Prostate gland (tissue), 2 donors: Measurements from ENCODE around the gene NME3. TPM values are rescaled to one million over a fixed set of nuclear protein-coding genes. Genes with fewer than 3 reads are reported as not detected.
A peak's percentile ranks its signal among the peaks of the same experiment; 100 is the strongest.

ENCODE experiments used
- DNase-seq: peaks from one replicate; pipeline ENCODE4 v3.0.0-alpha.2; 2019; ENCODE audit warnings: low spot score
- H3K27ac ChIP-seq, 2 donors: fragments of 200-600 bp; sonication (generic); 2 replicates each; pipeline ENCODE4 v1.5.1; 2017 to 2019
- H3K27me3 ChIP-seq: fragments of 200-600 bp; sonication (generic); replicated peaks from 2 replicates; pipeline ENCODE4 v1.5.1; 2019; ENCODE audit not compliant: insufficient read depth
- H3K36me3 ChIP-seq, 2 donors: fragments of 200-600 bp; sonication (generic); 1 replicate in 1 of 2; 2 replicates in 1 of 2; pipeline versions ENCODE4 v1.5.1 to v1.8.1; 2017 to 2019
- H3K4me1 ChIP-seq: fragments of 200-600 bp; sonication (generic); replicated peaks from 2 replicates; pipeline ENCODE4 v1.5.1; 2019
- H3K4me3 ChIP-seq, 2 donors: fragments of 200-600 bp; sonication (generic); 2 replicates each; pipeline ENCODE4 v1.5.1; 2017 to 2019
- H3K9me3 ChIP-seq: fragments of 200-600 bp; sonication (generic); 2 replicates; pipeline ENCODE4 v1.5.1; 2017
- POLR2A ChIP-seq: fragments of 450-650 bp; IDR thresholded peaks from one replicate; pipeline ENCODE4 v1.6.1; 2016; ENCODE audit warnings: antibody characterized with exemption, mild to moderate bottlenecking
- POLR2AphosphoS5 ChIP-seq: sonication (generic); formaldehyde crosslinking; IDR thresholded peaks from one replicate; pipeline ENCODE4 v1.6.1; 2017; ENCODE audit warnings: antibody characterized with exemption
- WGBS: methylation state at CpG from one replicate; pipeline ENCODE4 v1.1.5; 2018; 5-methylcytosine and 5-hydroxymethylcytosine counted together
- intact Hi-C: fragments of 100-400 bp; cut with DNase I; formaldehyde crosslinking; loops from one replicate; pipeline ENCODE4 v1.14.2; 2022
- total RNA-seq, 2 donors: library from RNA; depleted of rRNA; stranded (reverse); fragments of >200 nt; gene quantifications; one replicate each; pipeline ENCODE4 v1.1.0, GENCODE V29; 2016
- TF ChIP-seq, protein P1 (sequence below), 4 experiments: fragments of 200-600 bp in 2 of 4; fragments of 450-650 bp in 2 of 4; sonication (generic) in 2 of 4; IDR thresholded peaks; 1 replicate in 3 of 4; 2 replicates in 1 of 4; pipeline ENCODE4 v1.5.1; 2016 to 2019; ENCODE audit warnings: antibody characterized with exemption in 4 of 4, mild to moderate bottlenecking in 2 of 4, moderate library complexity in 2 of 4

NME3 gene
- total RNA-seq, 2 donors from 2014 or later, result 135 to 252 TPM

DNA sequence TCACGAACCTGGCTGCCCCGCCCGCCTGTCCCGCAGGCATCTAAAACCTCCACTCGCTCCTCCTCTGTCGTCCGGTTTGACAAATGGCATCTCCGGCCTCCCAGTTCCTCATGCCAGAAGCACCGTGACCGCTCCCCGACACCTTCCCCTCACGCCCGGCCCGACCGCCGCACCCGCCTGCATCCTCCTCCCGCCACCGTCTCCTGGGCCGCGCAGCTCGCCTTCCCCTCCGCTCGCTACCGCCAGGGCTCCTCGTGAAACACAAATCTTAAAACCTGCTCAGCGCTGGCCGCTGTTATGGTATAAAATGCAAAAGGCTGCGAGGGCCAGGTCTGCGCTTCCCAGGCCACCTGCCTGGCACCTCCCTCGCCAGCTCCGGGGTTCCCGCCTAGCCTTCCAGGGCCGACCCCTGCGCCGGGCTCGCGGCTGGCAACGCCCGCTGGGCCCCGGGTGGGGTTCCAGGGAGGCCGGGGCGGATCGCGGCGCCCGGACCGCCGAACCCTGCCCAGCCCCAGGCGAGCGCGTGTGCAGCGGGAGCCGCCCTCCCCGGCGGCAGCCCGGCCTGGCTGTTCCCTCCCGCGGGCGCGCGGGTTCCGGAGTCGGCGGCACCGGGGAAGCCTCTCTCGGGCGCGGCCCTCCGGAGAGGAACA is 10.5 kb upstream of the NME3 start:
- WGBS, result under 1% methylated on average over 51 of the region's 70 CpGs
- intact Hi-C loops, result no loop called here
- DNase-seq, result no peak
- TF ChIP-seq, protein P1, sequence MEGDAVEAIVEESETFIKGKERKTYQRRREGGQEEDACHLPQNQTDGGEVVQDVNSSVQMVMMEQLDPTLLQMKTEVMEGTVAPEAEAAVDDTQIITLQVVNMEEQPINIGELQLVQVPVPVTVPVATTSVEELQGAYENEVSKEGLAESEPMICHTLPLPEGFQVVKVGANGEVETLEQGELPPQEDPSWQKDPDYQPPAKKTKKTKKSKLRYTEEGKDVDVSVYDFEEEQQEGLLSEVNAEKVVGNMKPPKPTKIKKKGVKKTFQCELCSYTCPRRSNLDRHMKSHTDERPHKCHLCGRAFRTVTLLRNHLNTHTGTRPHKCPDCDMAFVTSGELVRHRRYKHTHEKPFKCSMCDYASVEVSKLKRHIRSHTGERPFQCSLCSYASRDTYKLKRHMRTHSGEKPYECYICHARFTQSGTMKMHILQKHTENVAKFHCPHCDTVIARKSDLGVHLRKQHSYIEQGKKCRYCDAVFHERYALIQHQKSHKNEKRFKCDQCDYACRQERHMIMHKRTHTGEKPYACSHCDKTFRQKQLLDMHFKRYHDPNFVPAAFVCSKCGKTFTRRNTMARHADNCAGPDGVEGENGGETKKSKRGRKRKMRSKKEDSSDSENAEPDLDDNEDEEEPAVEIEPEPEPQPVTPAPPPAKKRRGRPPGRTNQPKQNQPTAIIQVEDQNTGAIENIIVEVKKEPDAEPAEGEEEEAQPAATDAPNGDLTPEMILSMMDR (IDR thresholded peaks at IDR 0.05), result peak in 1 of 4 experiments; percentile 7
- no peak for TF ChIP-seq POLR2AphosphoS5
- TF ChIP-seq POLR2A, result no peak
- Histone ChIP-seq H3K9me3 (no peaks in the 10 kb centered on the region), H3K27ac (peak overlapping the region; percentile 72 to 83), H3K36me3 (peaks cover 10 to 14% of the 10 kb centered on the region in 2 donors), H3K4me3 (peak overlapping the region; percentile 86 to 98), H3K27me3 (no peaks in the 10 kb centered on the region), H3K4me1 (peaks cover 14% of the 10 kb centered on the region)

DNA sequence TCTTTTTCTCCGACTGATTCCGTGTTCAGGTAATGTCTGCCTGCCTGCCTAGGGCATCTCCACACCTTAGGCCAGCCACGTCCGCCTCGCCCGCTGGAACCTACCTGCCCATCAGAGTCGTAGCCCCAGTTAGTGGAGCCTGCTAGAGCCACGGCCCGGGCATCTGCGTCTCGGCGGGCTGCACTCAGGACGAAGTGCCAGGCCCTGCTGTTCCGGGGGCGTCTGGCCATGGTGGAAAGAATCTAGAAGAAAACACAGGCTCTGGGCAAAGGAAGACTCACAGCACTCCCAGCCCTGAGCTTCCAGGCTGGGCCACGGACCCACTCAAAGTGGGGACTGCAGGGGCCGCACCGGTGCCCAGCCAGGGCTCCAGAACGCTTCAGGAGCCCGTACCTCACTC is 9.9 kb upstream of the NME3 start:
- Histone ChIP-seq H3K27me3 (no peaks in the 10 kb centered on the region), H3K4me1 (peaks cover 14% of the 10 kb centered on the region), H3K36me3 (peaks cover 12 to 17% of the 10 kb centered on the region in 2 donors), H3K9me3 (no peaks in the 10 kb centered on the region), H3K27ac (peak overlapping the region; percentile 72 to 83), H3K4me3 (peak overlapping the region; percentile 86 to 98)
- DNase-seq, result no peak
- WGBS, result 57% methylated on average over 20 of the region's 20 CpGs
- TF ChIP-seq POLR2A (no peak), POLR2AphosphoS5 (no peak)
- TF ChIP-seq, protein P1 (IDR thresholded peaks at IDR 0.05), result no peak
- intact Hi-C loops, result no loop called here

DNA sequence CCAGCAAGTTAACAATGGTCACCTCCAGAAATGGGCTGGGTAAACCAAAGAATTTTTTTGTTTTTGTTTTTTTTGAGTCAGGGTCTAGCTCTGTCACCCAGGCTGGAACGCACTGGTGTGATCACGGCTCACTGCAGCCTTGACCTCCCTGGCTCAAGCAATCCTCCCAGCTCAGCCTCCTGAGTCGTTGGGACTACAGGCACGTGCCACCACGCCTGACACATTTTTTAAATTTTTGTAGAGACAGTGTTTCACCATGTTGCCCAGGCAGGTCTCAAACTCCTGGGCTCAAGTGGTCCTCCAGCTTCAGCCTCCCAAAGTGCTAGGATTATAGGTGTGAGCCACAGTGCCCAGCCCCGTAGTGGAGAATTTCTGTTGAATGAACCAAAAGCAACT is 9.3 kb upstream of the NME3 start:
- Histone ChIP-seq H3K9me3 (no peaks in the 10 kb centered on the region), H3K27ac (no peak overlapping the region), H3K4me3 (no peak overlapping the region), H3K27me3 (no peaks in the 10 kb centered on the region), H3K36me3 (peaks cover 12 to 23% of the 10 kb centered on the region in 2 donors), H3K4me1 (peaks cover 14% of the 10 kb centered on the region)
- 67% methylated on average over 6 of the region's 6 CpGs for WGBS
- TF ChIP-seq POLR2A, result no peak
- TF ChIP-seq, protein P1 (IDR thresholded peaks at IDR 0.05), result no peak
- TF ChIP-seq POLR2AphosphoS5, result no peak
- intact Hi-C loops, result no loop called here
- DNase-seq, result no peak

DNA sequence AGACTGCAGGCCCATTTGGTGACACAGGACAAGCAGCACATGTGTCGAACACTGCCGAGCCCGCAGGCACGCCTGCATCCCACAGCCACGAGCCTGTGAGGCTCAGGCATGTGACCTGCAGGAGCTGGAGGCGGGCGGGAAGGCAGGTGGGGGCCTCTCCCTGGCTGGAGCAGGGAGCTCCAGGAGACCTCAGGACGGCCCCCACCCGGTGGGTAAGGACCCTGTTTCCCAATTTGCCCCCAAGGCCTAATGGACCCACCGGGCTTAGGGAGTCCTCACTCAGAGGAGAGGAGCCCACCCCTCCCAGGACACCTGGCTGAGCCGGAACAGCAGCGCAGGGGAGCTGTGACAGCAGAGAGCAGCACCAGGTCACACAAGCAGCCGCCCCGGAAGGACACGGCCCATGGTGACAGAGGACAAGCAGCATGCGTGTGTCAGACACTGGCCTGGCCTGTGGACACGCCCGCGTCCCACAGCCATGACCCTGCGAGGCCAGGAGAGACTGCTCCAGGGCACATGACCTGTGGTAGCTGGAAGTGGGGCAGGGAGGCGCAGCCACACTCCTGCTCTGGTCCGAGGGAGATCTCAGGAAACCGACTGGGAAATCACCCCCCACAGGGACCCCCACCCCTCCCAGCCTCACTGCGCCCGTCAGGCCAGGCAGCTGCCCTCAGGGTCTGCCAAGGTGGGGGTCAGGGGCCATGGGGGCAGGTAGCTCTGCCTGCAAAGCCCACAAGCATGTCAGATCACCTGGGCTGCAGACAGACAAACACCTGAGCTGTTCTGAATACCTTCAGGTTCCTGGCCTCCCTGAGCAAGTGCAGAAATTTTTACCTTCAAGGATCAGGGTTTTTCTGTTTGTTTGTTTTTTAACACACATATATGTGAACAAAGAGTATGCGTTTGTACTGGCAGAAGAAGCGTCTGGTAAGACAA is 8.7 kb upstream of the NME3 start:
- DNase-seq, result no peak
- 80% methylated on average over 27 of the region's 27 CpGs for WGBS
- H3K27ac ChIP-seq, result no peak overlapping the region

More for the DNA sequence above, 8.7 kb upstream of the NME3 start:
- Histone ChIP-seq H3K4me3 (no peak overlapping the region), H3K9me3 (no peaks in the 10 kb centered on the region), H3K36me3 (peaks cover 12 to 24% of the 10 kb centered on the region in 2 donors), H3K4me1 (peaks cover 14% of the 10 kb centered on the region), H3K27me3 (no peaks in the 10 kb centered on the region)
- intact Hi-C loops, result no loop called here
- TF ChIP-seq, protein P1 (IDR thresholded peaks at IDR 0.05), result no peak
- TF ChIP-seq POLR2AphosphoS5 (no peak), POLR2A (no peak)
